WTC11 (cell line): ENCODE data around the gene PYM1. TPM values are rescaled to one million over a fixed set of nuclear protein-coding genes. Genes with fewer than 3 reads are reported as not detected.
A peak's percentile ranks its signal among the peaks of the same experiment; 100 is the strongest.

ENCODE experiments used
- ATAC-seq: fragments of 200-7000 bp; cut with Tn5 transposase; 2 replicates; pipeline ENCODE4 v1.10.0; 2021; ENCODE audit warnings: mild to moderate bottlenecking, moderate library complexity
- CTCF ChIA-PET: fragments of 300-600 bp; sonication (Branson Sonifier 250); formaldehyde crosslinking; loops from one replicate; lab custom pipeline; 2021; ENCODE audit warnings: antibody characterized with exemption; lab: Charles Lee
- POLR2A ChIA-PET: fragments of 350-600 bp; sonication (Branson Sonifier 250); formaldehyde crosslinking; loops from one replicate; lab custom pipeline; 2021; ENCODE audit warnings: antibody characterized with exemption; lab: Charles Lee
- DNase-seq: peaks from one replicate; pipeline ENCODE4 v3.0.0; 2021; ENCODE audit warnings: low spot score
- H3K27ac Mint-ChIP-seq: 2 replicates; pipeline ENCODE4 v1.8.0; 2021; ENCODE audit warnings: mixed read lengths
- H3K27me3 Mint-ChIP-seq: 2 replicates; pipeline ENCODE4 v1.8.0; 2021; ENCODE audit warnings: low read depth, mild to moderate bottlenecking, moderate library complexity, mixed read lengths
- H3K36me3 Mint-ChIP-seq: 2 replicates; pipeline ENCODE4 v1.8.0; 2021; ENCODE audit warnings: mixed read lengths
- H3K4me1 Mint-ChIP-seq: 2 replicates; pipeline ENCODE4 v1.8.0; 2022; ENCODE audit warnings: mixed read lengths
- H3K4me3 Mint-ChIP-seq: 2 replicates; pipeline ENCODE4 v1.8.0; 2021; ENCODE audit warnings: mild to moderate bottlenecking, moderate library complexity, mixed read lengths
- H3K9me3 Mint-ChIP-seq: 2 replicates; pipeline ENCODE4 v1.8.0; 2021; ENCODE audit warnings: mixed read lengths
- AFF4 ChIP-seq: sonication (generic); formaldehyde crosslinking; IDR thresholded peaks from 2 replicates; pipeline ENCODE4 v1.8.1; 2023; ENCODE audit warnings: mild to moderate bottlenecking, missing genetic modification reagents, borderline replicate concordance
- ATF2 ChIP-seq: sonication (generic); formaldehyde crosslinking; IDR thresholded peaks from 2 replicates; pipeline ENCODE4 v1.8.1; 2022; ENCODE audit warnings: low read depth, missing genetic modification reagents, borderline replicate concordance
- EMX1 ChIP-seq: fragments of 250-450 bp; sonication (Bioruptor Pico); IDR thresholded peaks from 2 replicates; pipeline ENCODE4 v1.8.0; 2021; ENCODE audit warnings: mild to moderate bottlenecking
- GTF2I ChIP-seq: fragments of 250-450 bp; sonication (Bioruptor Pico); conservative IDR thresholded peaks from 2 replicates; pipeline ENCODE4 v1.4.0; 2021; ENCODE audit warnings: mild to moderate bottlenecking
- JUN ChIP-seq: sonication (generic); formaldehyde crosslinking; IDR thresholded peaks from 2 replicates; pipeline ENCODE4 v1.8.0; 2023; ENCODE audit warnings: mild to moderate bottlenecking, missing genetic modification reagents
- MAX ChIP-seq: sonication (generic); formaldehyde crosslinking; IDR thresholded peaks from 2 replicates; pipeline ENCODE4 v1.8.0; 2022; ENCODE audit warnings: mild to moderate bottlenecking, missing genetic modification reagents
- MLX ChIP-seq: sonication (generic); formaldehyde crosslinking; IDR thresholded peaks from 2 replicates; pipeline ENCODE4 v1.8.1; 2023; ENCODE audit warnings: mild to moderate bottlenecking, missing genetic modification reagents, moderate library complexity
- MXD4 ChIP-seq: fragments of 250-450 bp; sonication (Bioruptor Pico); IDR thresholded peaks from 2 replicates; pipeline ENCODE4 v1.8.0; 2021; ENCODE audit warnings: mild to moderate bottlenecking, moderate library complexity, borderline replicate concordance
- RORB ChIP-seq: fragments of 250-450 bp; sonication (Bioruptor Pico); IDR thresholded peaks from 2 replicates; pipeline ENCODE4 v1.9.0; 2021; ENCODE audit warnings: mild to moderate bottlenecking
- STAT6 ChIP-seq: sonication (generic); formaldehyde crosslinking; conservative IDR thresholded peaks from 2 replicates; pipeline ENCODE4 v1.8.1; 2023; ENCODE audit warnings: mild to moderate bottlenecking, low read depth, missing genetic modification reagents, moderate library complexity
- TEAD4 ChIP-seq: sonication (generic); formaldehyde crosslinking; IDR thresholded peaks from 2 replicates; pipeline ENCODE4 v1.8.0; 2022; ENCODE audit warnings: mild to moderate bottlenecking, missing genetic modification reagents
- TP53 ChIP-seq: sonication (generic); formaldehyde crosslinking; IDR thresholded peaks from 2 replicates; pipeline ENCODE4 v1.8.1; 2023; ENCODE audit warnings: mild to moderate bottlenecking, missing genetic modification reagents
- USF1 ChIP-seq: sonication (generic); formaldehyde crosslinking; IDR thresholded peaks from 2 replicates; pipeline ENCODE4 v1.8.0; 2022; ENCODE audit warnings: mild to moderate bottlenecking, missing genetic modification reagents
- ZNF281 ChIP-seq: sonication (generic); formaldehyde crosslinking; IDR thresholded peaks from 2 replicates; pipeline ENCODE4 v1.8.0; 2023; ENCODE audit warnings: mild to moderate bottlenecking, missing genetic modification reagents
- ZNF317 ChIP-seq: sonication (generic); formaldehyde crosslinking; IDR thresholded peaks from 2 replicates; pipeline ENCODE4 v1.8.1; 2023; ENCODE audit warnings: low read depth, mild to moderate bottlenecking, moderate library complexity, missing genetic modification reagents, borderline replicate concordance
- ZNF532 ChIP-seq: fragments of 250-450 bp; sonication (Bioruptor Pico); IDR thresholded peaks from 2 replicates; pipeline ENCODE4 v1.9.0; 2021; ENCODE audit warnings: mild to moderate bottlenecking, borderline replicate concordance
- total RNA-seq: library from RNA; stranded (reverse); gene quantifications from 3 replicates; pipeline ENCODE4 v1.2.3, GENCODE V29; 2021

Gene PYM1
- total RNA-seq, 1 experiment from 2014 or later: 55.5 TPM

GRCh38 chr12:55974308-55974730 is 46.6 kb upstream of the PYM1 start:
- H3K27ac Mint-ChIP-seq: no peak overlapping the region
- ChIA-PET CTCF (interaction anchor here (0.7 to 2.5 kb wide), 33 partner anchors 11 to 663 kb away, joined by 3 to 32 read pairs (median 5); partner anchors contain the start of genes CD63, DNAJC14, ERBB3 and IKZF4), POLR2A (interaction anchor here (0.6 to 2.1 kb wide), 24 partner anchors 9 to 1481 kb away, joined by 3 to 22 read pairs (median 5); partner anchors contain the start of genes CD63, DNAJC14, ERBB3 and IKZF4)
- H3K27me3 Mint-ChIP-seq: no peaks in the 10 kb centered on the region
- peak; percentile 8 for ATAC-seq
- DNase-seq: peak; percentile 54
- H3K4me1 Mint-ChIP-seq: no peaks in the 10 kb centered on the region; the same call in 1 of the 2 replicates
- no peaks in the 10 kb centered on the region for H3K9me3 Mint-ChIP-seq
- no peak overlapping the region for H3K4me3 Mint-ChIP-seq
- TF ChIP-seq MAX (peak; percentile 46; the same call in 1 of the 2 replicates), MXD4 (CRISPR knock-in tag) (no peak), JUN (0 out of 2 replicates have a peak, but pooled peaks have one; percentile 0), TP53 (CRISPR knock-in tag) (no peak), ZNF317 (CRISPR knock-in tag) (no peak), ZNF281 (CRISPR knock-in tag) (0 out of 2 replicates have a peak, but pooled peaks have one; percentile 53), STAT6 (no peak), RORB (CRISPR knock-in tag) (no peak), TEAD4 (CRISPR knock-in tag) (no peak), MLX (CRISPR knock-in tag) (no peak), EMX1 (no peak), GTF2I (CRISPR knock-in tag) (no peak), ATF2 (no peak), ZNF532 (CRISPR knock-in tag) (0 out of 2 replicates have a peak, but pooled peaks have one; percentile 39), USF1 (CRISPR knock-in tag) (0 out of 2 replicates have a peak, but pooled peaks have one; percentile 4), AFF4 (CRISPR knock-in tag) (no peak)
- TF ChIP-seq, all 79 proteins: peak for 5
- peaks cover 36% of the 10 kb centered on the region for H3K36me3 Mint-ChIP-seq
